Renal pelvis (tissue), 12 donors: ENCODE data around the gene ORC4. TPM values are rescaled to one million over a fixed set of nuclear protein-coding genes. Genes with fewer than 3 reads are reported as not detected.
A peak's percentile ranks its signal among the peaks of the same experiment; 100 is the strongest.

Experiments used
- DNase-seq: peaks from one replicate; pipeline ENCODE4 v3.0.0-alpha.2; 2013
- long read RNA-seq, 16 experiments: transcript quantifications; one replicate each; lab custom pipeline, GENCODE V29; 2026
- polyA plus RNA-seq, 3 donors: library from polyadenylated mRNA; unstranded; fragments of 120-200 nt; gene quantifications; one replicate each; pipeline ENCODE4 v1.2.1, GENCODE V29; 2013; ENCODE audit not compliant: insufficient read length in 3 of 3

The ORC4 gene
- polyA plus RNA-seq: 100 to 1,000 TPM in 2 of 3 donors, 10 to 100 TPM in 1; 96.4 to 133 (median 116) TPM
- long read RNA-seq, donor 1, full-length matches to known transcripts: 20 of 20 reads
- long read RNA-seq, donor 1, partial matches to known transcripts: 0 of 20 reads
- long read RNA-seq, donor 1, other reads (novel, unspliced or antisense): 0 of 20 reads
- long read RNA-seq, donor 2, full-length matches to known transcripts: 21 of 21 reads
- long read RNA-seq, donor 2, partial matches to known transcripts: 0 of 21 reads
- long read RNA-seq, donor 2, other reads (novel, unspliced or antisense): 0 of 21 reads
- long read RNA-seq, donor 3, full-length matches to known transcripts: 14 of 14 reads
- long read RNA-seq, donor 3, partial matches to known transcripts: 0 of 14 reads
- long read RNA-seq, donor 3, other reads (novel, unspliced or antisense): 0 of 14 reads
- long read RNA-seq, donor 4, full-length matches to known transcripts: 13 of 13 reads
- long read RNA-seq, donor 4, partial matches to known transcripts: 0 of 13 reads
- long read RNA-seq, donor 4, other reads (novel, unspliced or antisense): 0 of 13 reads
- long read RNA-seq, donor 5, full-length matches to known transcripts: 7 of 7 reads
- long read RNA-seq, donor 5, partial matches to known transcripts: 0 of 7 reads
- long read RNA-seq, donor 5, other reads (novel, unspliced or antisense): 0 of 7 reads
- long read RNA-seq, donor 6, full-length matches to known transcripts: 19 of 28 reads
- long read RNA-seq, donor 6, partial matches to known transcripts: 9 of 28 reads
- long read RNA-seq, donor 6, other reads (novel, unspliced or antisense): 0 of 28 reads
- long read RNA-seq, donor 7, full-length matches to known transcripts: 21 of 21 reads
- long read RNA-seq, donor 7, partial matches to known transcripts: 0 of 21 reads
- long read RNA-seq, donor 7, other reads (novel, unspliced or antisense): 0 of 21 reads
- long read RNA-seq, donor 8, full-length matches to known transcripts: 2 of 2 reads
- long read RNA-seq, donor 8, partial matches to known transcripts: 0 of 2 reads
- long read RNA-seq, donor 8, other reads (novel, unspliced or antisense): 0 of 2 reads
- long read RNA-seq, donor 9, full-length matches to known transcripts: 23 of 23 reads
- long read RNA-seq, donor 9, partial matches to known transcripts: 0 of 23 reads
- long read RNA-seq, donor 9, other reads (novel, unspliced or antisense): 0 of 23 reads
- long read RNA-seq, donor 10, full-length matches to known transcripts: 15 of 22 reads
- long read RNA-seq, donor 10, partial matches to known transcripts: 7 of 22 reads
- long read RNA-seq, donor 10, other reads (novel, unspliced or antisense): 0 of 22 reads
- long read RNA-seq, donor 11, full-length matches to known transcripts: 6 of 12 reads
- long read RNA-seq, donor 11, partial matches to known transcripts: 6 of 12 reads
- long read RNA-seq, donor 11, other reads (novel, unspliced or antisense): 0 of 12 reads
- long read RNA-seq, donor 12, full-length matches to known transcripts: 28 of 28 reads
- long read RNA-seq, donor 12, partial matches to known transcripts: 0 of 28 reads
- long read RNA-seq, donor 12, other reads (novel, unspliced or antisense): 0 of 28 reads
- long read RNA-seq, donor 13, full-length matches to known transcripts: 8 of 13 reads
- long read RNA-seq, donor 13, partial matches to known transcripts: 5 of 13 reads
- long read RNA-seq, donor 13, other reads (novel, unspliced or antisense): 0 of 13 reads
- long read RNA-seq, donor 14: 0 reads
- long read RNA-seq, donor 15, full-length matches to known transcripts: 25 of 39 reads
- long read RNA-seq, donor 15, partial matches to known transcripts: 14 of 39 reads
- long read RNA-seq, donor 15, other reads (novel, unspliced or antisense): 0 of 39 reads
- long read RNA-seq, donor 16, full-length matches to known transcripts: 20 of 26 reads
- long read RNA-seq, donor 16, partial matches to known transcripts: 0 of 26 reads
- long read RNA-seq, donor 16, other reads (novel, unspliced or antisense): 6 of 26 reads

GRCh38 chr2:148020111-148021058, at the start of gene ORC4:
Gene ORC4 (minus strand): TSS chr2:148020737. CDS start chr2:147975958, 44,779 bp downstream.
- DNase-seq: peak; percentile 100

- no peak for DNase-seq
Observed at GRCh38 chr2:148067801-148068200, 47.3 kb upstream of the ORC4 start.

- DNase-seq: no peak
Observed at GRCh38 chr2:148065936-148066335, 45.4 kb upstream of the ORC4 start.

GRCh38 chr2:148063633-148064032, 43.1 kb upstream of the ORC4 start:
- DNase-seq: no peak

DNA sequence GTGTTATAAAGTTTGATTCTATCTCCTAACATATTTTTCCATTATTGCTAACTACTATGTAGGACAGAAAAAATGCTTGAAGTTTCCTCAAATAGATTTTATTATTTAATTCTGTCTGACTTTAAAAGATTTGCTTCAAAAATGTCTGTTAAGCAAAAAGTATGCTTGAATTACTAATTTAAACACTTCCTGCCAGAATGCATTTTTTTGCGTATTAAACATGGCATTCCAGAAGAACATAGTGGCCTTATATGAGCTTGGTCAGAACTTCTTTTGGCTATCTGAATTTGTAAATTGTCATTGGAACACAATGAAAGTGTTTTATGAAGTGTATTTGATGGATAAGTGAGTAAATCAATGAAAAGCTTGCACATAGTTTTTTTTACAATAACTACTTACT, 38.1 kb upstream of the ORC4 start:
- DNase-seq: no peak

GRCh38 chr2:148052687-148053086, 32.1 kb upstream of the ORC4 start:
- no peak for DNase-seq

- DNase-seq: no peak
Observed at GRCh38 chr2:148049284-148049683, 28.7 kb upstream of the ORC4 start.

DNA sequence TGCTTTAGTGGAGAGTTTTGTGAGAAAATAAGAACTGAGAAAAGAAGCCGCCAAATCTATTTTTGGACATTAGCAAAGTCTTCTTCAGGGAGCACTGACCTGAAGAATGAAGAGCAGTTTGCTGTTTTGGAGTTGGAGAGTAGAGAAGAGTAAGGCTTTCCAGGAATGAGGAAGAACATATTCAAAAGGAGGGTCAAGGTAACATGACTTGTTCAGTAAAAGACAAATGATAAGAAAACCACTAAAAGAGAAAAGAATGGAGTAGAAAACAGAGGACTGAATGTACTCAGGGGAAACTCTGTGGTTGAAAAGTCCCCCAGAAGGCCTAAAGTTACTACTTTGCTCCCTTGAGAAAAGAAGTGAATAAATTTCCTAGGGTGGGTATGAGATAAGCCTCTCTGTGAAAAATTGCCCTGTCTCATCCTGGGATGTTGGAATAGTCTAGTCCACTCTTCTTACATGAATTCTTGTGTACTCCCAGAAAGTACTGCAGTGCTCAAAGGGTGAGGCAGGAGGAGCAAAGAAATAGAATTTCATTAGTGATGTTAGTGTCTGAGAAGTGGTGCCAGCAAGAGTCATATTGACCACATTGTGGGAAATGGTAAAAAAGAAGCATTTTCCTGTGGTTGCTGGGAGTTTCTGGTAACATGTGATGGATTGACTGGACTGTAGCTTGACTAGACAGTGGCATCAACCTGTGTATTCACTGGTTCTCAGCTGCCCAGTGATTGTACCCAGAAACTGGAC, 28.1 kb upstream of the ORC4 start:
- DNase-seq: no peak

DNA sequence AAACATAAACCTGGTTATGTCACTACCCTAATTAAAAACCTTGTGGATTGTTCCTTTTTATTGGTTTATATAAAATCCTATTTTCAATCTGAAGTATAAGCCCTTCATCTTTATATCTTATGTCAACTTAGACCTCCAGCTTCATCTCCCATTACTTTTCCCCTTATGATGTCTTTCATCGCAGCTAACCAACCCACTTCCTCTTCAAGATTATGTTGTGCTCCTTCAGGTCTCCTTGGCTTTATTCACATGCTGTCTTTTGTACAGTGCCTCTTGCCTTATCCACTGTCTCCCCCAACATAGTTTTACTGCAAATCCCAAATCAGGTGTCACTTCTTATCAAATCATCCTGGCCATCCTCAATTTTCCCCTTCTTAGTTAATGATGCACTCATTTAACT, 26.3 kb upstream of the ORC4 start:
- DNase-seq: no peak

GRCh38 chr2:148044322-148044721, 23.8 kb upstream of the ORC4 start:
- no peak for DNase-seq

- no peak for DNase-seq
Observed at GRCh38 chr2:148042219-148042618, 21.7 kb upstream of the ORC4 start.

DNA sequence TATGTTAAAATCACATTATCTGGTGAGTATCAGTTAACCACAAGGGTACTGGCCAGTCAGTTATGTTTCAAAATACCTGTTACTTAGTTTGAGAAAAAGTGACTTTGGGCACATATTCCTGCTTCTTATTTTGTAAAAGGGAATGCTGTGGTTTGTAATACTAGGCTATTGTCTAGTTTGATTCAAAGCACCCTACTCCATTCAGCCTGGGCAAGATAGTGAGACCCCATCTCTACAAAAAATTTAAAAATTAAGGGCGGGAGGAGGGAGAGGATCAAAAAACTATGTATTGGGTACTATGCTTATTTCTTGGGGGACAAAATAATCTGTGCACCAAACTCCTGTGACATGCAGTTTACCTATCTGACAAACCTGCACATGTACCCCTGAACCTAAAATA, 19.2 kb upstream of the ORC4 start:
- no peak for DNase-seq

DNA sequence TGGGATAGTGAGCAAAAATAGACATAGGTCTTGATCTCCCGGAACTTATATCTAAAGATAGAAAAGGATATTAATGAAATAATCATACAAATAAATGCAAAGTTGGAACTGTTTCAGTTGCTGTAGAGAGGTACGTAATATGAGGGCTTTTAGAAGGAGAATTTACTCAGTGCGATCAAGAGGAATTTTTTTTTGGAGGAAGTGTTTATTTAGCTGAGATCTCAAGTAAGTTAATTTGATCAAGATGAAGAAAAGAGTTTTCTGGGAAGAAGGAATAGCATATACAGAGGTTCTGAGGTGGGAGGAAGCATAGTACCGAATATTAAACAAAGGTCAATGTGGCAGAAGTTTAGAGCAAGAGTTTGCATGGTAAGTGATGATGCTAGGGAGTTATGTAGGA, 11.7 kb upstream of the ORC4 start:
- DNase-seq: no peak

GRCh38 chr2:148031152-148031551, 10.6 kb upstream of the ORC4 start:
- DNase-seq: no peak

- DNase-seq: no peak
Observed at GRCh38 chr2:148028781-148029180, 8.2 kb upstream of the ORC4 start.

GRCh38 chr2:148027822-148028221, 7.3 kb upstream of the ORC4 start:
- no peak for DNase-seq

GRCh38 chr2:148026573-148026972, 6.0 kb upstream of the ORC4 start:
- DNase-seq: no peak

GRCh38 chr2:148023861-148024260, 3.3 kb upstream of the ORC4 start:
- DNase-seq: no peak
